Endothelial cell of umbilical vein (primary cell): ENCODE data around the gene SYT14. TPM values are rescaled to one million over a fixed set of nuclear protein-coding genes. Genes with fewer than 3 reads are reported as not detected.
A peak's percentile ranks its signal among the peaks of the same experiment; 100 is the strongest.

Experiments
- BruUV-seq: library from RNA; stranded (reverse); fragments of 400-500 nt; replicated peaks from 2 replicates; lab custom pipeline; 2021; lab: Mats Ljungman, UMichigan
- CTCF ChIA-PET: fragments of 300-600, 350-600 bp; sonication (Branson Sonifier 250); formaldehyde crosslinking; loops from one replicate; lab custom pipeline; 2021; ENCODE audit warnings: antibody characterized with exemption, inconsistent platforms; lab: Charles Lee
- POLR2A ChIA-PET: fragments of 300-600, 350-600 bp; sonication (Branson Sonifier 250); formaldehyde crosslinking; loops from one replicate; lab custom pipeline; 2021; ENCODE audit warnings: antibody characterized with exemption, inconsistent platforms; lab: Charles Lee
- DNase-seq: peaks from one replicate; pipeline ENCODE4 v3.0.0-alpha.2; 2011; ENCODE audit warnings: low read depth, low spot score
- FAIRE-seq: peaks from 2 replicates; lab custom pipeline; 2011; peaks lifted over from hg19 to GRCh38; lab: Jason Lieb, UNC
- H2AFZ ChIP-seq: 2 replicates; pipeline ENCODE4 v1.6.0; 2012; ENCODE audit warnings: low read depth, low read length, control low read depth, inconsistent platforms
- H3K27ac ChIP-seq: 2 replicates; pipeline ENCODE4 v1.5.1; 2011; ENCODE audit warnings: low read depth, mild to moderate bottlenecking, control low read depth, low read length, moderate library complexity; ENCODE audit not compliant: insufficient read depth
- H3K27me3 ChIP-seq, 2 experiments: 2 replicates each; pipeline versions ENCODE4 v1.6.0 to v1.6.1; 2011; ENCODE audit warnings: low read length in 2 of 2, mixed read lengths in 1 of 2; ENCODE audit not compliant: control insufficient read depth in 2 of 2, insufficient read depth in 2 of 2
- H3K36me3 ChIP-seq, 2 experiments: 2 replicates in 1 of 2; 3 replicates in 1 of 2; pipeline ENCODE4 v1.5.1; 2011; ENCODE audit warnings: low read length in 2 of 2, mild to moderate bottlenecking in 1 of 2, moderate library complexity in 1 of 2; ENCODE audit not compliant: control insufficient read depth in 2 of 2, insufficient read depth in 2 of 2; ENCODE audit errors: extremely low read depth in 1 of 2
- H3K4me1 ChIP-seq: 3 replicates; pipeline ENCODE4 v1.5.1; 2011; ENCODE audit warnings: mild to moderate bottlenecking, low read length; ENCODE audit not compliant: control insufficient read depth, insufficient read depth; ENCODE audit errors: extremely low read depth
- H3K4me2 ChIP-seq: 2 replicates; pipeline ENCODE4 v1.6.1; 2011; ENCODE audit warnings: low read length, control low read depth, mixed read lengths; ENCODE audit not compliant: insufficient read depth
- H3K4me3 ChIP-seq, 3 experiments: fragments of 200-600 bp in 1 of 3; sonication (generic), shearing (Covaris generic) in 1 of 3; replicated peaks in 1 of 3; 2 replicates each; pipeline ENCODE4 v1.5.1; 2011 to 2016; ENCODE audit warnings: control low read depth in 3 of 3, low read length in 3 of 3, mild to moderate bottlenecking in 2 of 3, inconsistent platforms in 1 of 3, low read depth in 1 of 3, moderate library complexity in 1 of 3; ENCODE audit not compliant: insufficient read depth in 1 of 3
- H3K79me2 ChIP-seq: 2 replicates; pipeline ENCODE4 v1.6.0; 2012; ENCODE audit warnings: low read length, inconsistent platforms; ENCODE audit not compliant: control insufficient read depth, insufficient read depth
- H3K9ac ChIP-seq: replicated peaks from 2 replicates; pipeline ENCODE3; 2011; ENCODE audit warnings: low read length, control low read depth; ENCODE audit not compliant: insufficient read depth; ENCODE audit errors: extremely low read depth
- H3K9me1 ChIP-seq: replicated peaks from 3 replicates; pipeline ENCODE4 v1.6.0; 2011; ENCODE audit warnings: mild to moderate bottlenecking, low read length; ENCODE audit not compliant: control insufficient read depth, insufficient read depth; ENCODE audit errors: extremely low read depth
- H3K9me3 ChIP-seq: replicated peaks from 2 replicates; pipeline ENCODE4 v1.5.1; 2012; ENCODE audit warnings: low read length, inconsistent platforms; ENCODE audit not compliant: control insufficient read depth, insufficient read depth
- H4K20me1 ChIP-seq: replicated peaks from 2 replicates; pipeline ENCODE3; 2011; ENCODE audit warnings: mild to moderate bottlenecking, low read length; ENCODE audit not compliant: control insufficient read depth, insufficient read depth; ENCODE audit errors: extremely low read depth
- EZH2 ChIP-seq: IDR thresholded peaks from 2 replicates; pipeline ENCODE4 v1.6.1; 2012; ENCODE audit warnings: borderline replicate concordance, low read depth, mild to moderate bottlenecking, moderate library complexity, low read length, inconsistent platforms; ENCODE audit not compliant: severe bottlenecking
- FOS ChIP-seq: IDR thresholded peaks from 2 replicates; pipeline ENCODE4 v1.6.1; 2011; ENCODE audit warnings: mild to moderate bottlenecking, low read length, moderate library complexity, borderline replicate concordance; ENCODE audit not compliant: insufficient read depth
- GATA2 ChIP-seq: IDR thresholded peaks from 2 replicates; pipeline ENCODE4 v1.7.0; 2011; ENCODE audit warnings: low read depth, mild to moderate bottlenecking, moderate library complexity, mixed read lengths, low read length; ENCODE audit not compliant: insufficient read length, insufficient read depth
- MYC ChIP-seq: IDR thresholded peaks from one replicate; pipeline ENCODE4 v1.6.1; 2011; ENCODE audit warnings: mild to moderate bottlenecking, low read depth, low read length
- POLR2A ChIP-seq: IDR thresholded peaks from 2 replicates; pipeline ENCODE4 v1.6.1; 2012; ENCODE audit warnings: low read depth, mild to moderate bottlenecking, control low read depth, low read length
- POLR2AphosphoS5 ChIP-seq: IDR thresholded peaks from 2 replicates; pipeline ENCODE4 v1.6.1; 2012; ENCODE audit warnings: low read depth, mild to moderate bottlenecking, control low read depth, low read length, moderate library complexity; ENCODE audit not compliant: insufficient read depth
- dilution Hi-C: fragments of 300-500 bp; cut with MboI; formaldehyde crosslinking; loops from one replicate; pipeline ENCODE4 v1.15.0; 2019; ENCODE audit warnings: low sequenced_read_pairs; ENCODE audit not compliant: extremely low pct_ligation_motif_present
- intact Hi-C: fragments of 100-400 bp; cut with micrococcal nuclease; formaldehyde crosslinking; loops from one replicate; pipeline ENCODE4 v1.10.0; 2022
- polyA plus RNA-seq, 4 experiments: library from polyadenylated mRNA; depleted of rRNA in 3 of 4; stranded (reverse) in 3 of 4; unstranded in 1 of 4; fragments of >200 nt; gene quantifications; 2 replicates each; pipeline versions ENCODE4 v1.2.1 to v1.2.3, GENCODE V29; 2011 to 2012; ENCODE audit warnings: missing spikeins in 1 of 4
- total RNA-seq: library from RNA; stranded (reverse); gene quantifications from 2 replicates; pipeline ENCODE4 v1.2.3, GENCODE V29; 2021
- TF ChIP-seq, protein P1 (sequence below), 2 donors: IDR thresholded peaks; 1 replicate in 1 of 2; 2 replicates in 1 of 2; pipeline ENCODE4 v1.5.1; 2011; ENCODE audit warnings: low read length in 2 of 2, mild to moderate bottlenecking in 2 of 2, moderate library complexity in 2 of 2, control low read depth in 1 of 2, inconsistent platforms in 1 of 2, low read depth in 1 of 2; ENCODE audit not compliant: insufficient read depth in 1 of 2; ENCODE audit errors: extremely low read depth in 1 of 2
- TF ChIP-seq, protein P2 (sequence below): IDR thresholded peaks from 2 replicates; pipeline ENCODE4 v1.6.1; 2011; ENCODE audit not compliant: insufficient read depth, insufficient read length

Gene SYT14
- total and polyA plus RNA-seq, 2 donors (not counting 3 experiments of a cell fraction or from before 2014, with no cell fraction given), result 0.08 to 0.18 TPM

DNA sequence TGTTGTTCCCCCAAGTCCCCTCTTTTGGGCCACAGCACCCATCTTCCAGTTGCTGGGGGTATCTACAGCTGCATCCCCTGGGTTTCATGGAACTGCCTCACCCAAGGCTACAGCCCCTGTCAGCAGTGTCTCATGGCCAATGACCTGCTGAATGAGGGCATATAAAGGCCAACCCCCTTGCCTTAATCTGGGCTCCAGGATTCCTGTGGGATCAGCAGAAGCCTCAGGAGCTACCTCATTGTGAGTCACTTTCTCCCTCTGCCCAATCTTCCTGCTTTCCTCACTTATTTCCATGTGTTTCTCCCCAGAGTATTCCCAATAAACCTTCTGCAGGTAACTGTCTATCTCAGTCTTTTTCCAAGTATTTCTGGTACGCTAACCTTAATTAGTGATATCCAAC lies 37.3 kb upstream of the SYT14 start:
- Histone ChIP-seq H3K9ac (no peak overlapping the region), H2AFZ (no peak overlapping the region), H3K27me3 (no peaks in the 10 kb centered on the region), H3K36me3 (no peaks in the 10 kb centered on the region), H3K4me2 (no peak overlapping the region), H3K9me1 (no peaks in the 10 kb centered on the region), H4K20me1 (no peaks in the 10 kb centered on the region), H3K79me2 (no peaks in the 10 kb centered on the region), H3K4me3 (no peak overlapping the region), H3K9me3 (no peaks in the 10 kb centered on the region), H3K27ac (no peak overlapping the region), H3K4me1 (peaks cover 11% of the 10 kb centered on the region)
- CTCF ChIA-PET, result interaction anchor here (0.8 to 2.0 kb wide), 5 partner anchors 10 to 77 kb away, joined by 3 to 6 read pairs (median 4); no protein-coding TSS in a partner anchor
- FAIRE-seq (no peak), DNase-seq (peak; percentile 16)
- TF ChIP-seq, protein P1, sequence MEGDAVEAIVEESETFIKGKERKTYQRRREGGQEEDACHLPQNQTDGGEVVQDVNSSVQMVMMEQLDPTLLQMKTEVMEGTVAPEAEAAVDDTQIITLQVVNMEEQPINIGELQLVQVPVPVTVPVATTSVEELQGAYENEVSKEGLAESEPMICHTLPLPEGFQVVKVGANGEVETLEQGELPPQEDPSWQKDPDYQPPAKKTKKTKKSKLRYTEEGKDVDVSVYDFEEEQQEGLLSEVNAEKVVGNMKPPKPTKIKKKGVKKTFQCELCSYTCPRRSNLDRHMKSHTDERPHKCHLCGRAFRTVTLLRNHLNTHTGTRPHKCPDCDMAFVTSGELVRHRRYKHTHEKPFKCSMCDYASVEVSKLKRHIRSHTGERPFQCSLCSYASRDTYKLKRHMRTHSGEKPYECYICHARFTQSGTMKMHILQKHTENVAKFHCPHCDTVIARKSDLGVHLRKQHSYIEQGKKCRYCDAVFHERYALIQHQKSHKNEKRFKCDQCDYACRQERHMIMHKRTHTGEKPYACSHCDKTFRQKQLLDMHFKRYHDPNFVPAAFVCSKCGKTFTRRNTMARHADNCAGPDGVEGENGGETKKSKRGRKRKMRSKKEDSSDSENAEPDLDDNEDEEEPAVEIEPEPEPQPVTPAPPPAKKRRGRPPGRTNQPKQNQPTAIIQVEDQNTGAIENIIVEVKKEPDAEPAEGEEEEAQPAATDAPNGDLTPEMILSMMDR (IDR thresholded peaks at IDR 0.05; ENCODE audit: extremely low read depth in 1 of 2, insufficient read depth in 1 of 2, low read depth in 1 of 2, low read length in 2 of 2), result no peak
- TF ChIP-seq MYC, result no peak
- no peak for TF ChIP-seq POLR2A
- no peak for TF ChIP-seq EZH2
- TF ChIP-seq POLR2AphosphoS5, result no peak
- no peak for TF ChIP-seq GATA2
- TF ChIP-seq, protein P2, sequence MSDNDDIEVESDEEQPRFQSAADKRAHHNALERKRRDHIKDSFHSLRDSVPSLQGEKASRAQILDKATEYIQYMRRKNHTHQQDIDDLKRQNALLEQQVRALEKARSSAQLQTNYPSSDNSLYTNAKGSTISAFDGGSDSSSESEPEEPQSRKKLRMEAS, result no peak
- TF ChIP-seq FOS, result peak; percentile 59
- dilution Hi-C loops (no loop called here), intact Hi-C loops (no loop called here)
- BruUV-seq, result no TSS peak
- POLR2A ChIA-PET, result interaction anchor here (0.6 kb wide), 1 partner anchor 171 kb away, joined by 3 read pairs; no protein-coding TSS in a partner anchor
